Retinal pigment epithelial cell (primary cell): Measurements from ENCODE around the gene MS4A4E.

Experiments used
- DNase-seq: peaks from one replicate; pipeline ENCODE4 v3.0.0-alpha.2; 2010; ENCODE audit warnings: low read depth
- H3K4me3 ChIP-seq: 2 replicates; pipeline ENCODE4 v1.5.1; 2011; ENCODE audit warnings: mild to moderate bottlenecking, low read length, control low read depth, moderate library complexity
- TF ChIP-seq, protein P1 (sequence below): conservative IDR thresholded peaks from 2 replicates; pipeline ENCODE4 v1.5.1; 2011; ENCODE audit warnings: low read depth, low read length, control low read depth, inconsistent platforms

MS4A4E gene

GRCh38 chr11:60184824-60185511 lies 58.0 kb downstream of the MS4A4E start:
- TF ChIP-seq, protein P1, sequence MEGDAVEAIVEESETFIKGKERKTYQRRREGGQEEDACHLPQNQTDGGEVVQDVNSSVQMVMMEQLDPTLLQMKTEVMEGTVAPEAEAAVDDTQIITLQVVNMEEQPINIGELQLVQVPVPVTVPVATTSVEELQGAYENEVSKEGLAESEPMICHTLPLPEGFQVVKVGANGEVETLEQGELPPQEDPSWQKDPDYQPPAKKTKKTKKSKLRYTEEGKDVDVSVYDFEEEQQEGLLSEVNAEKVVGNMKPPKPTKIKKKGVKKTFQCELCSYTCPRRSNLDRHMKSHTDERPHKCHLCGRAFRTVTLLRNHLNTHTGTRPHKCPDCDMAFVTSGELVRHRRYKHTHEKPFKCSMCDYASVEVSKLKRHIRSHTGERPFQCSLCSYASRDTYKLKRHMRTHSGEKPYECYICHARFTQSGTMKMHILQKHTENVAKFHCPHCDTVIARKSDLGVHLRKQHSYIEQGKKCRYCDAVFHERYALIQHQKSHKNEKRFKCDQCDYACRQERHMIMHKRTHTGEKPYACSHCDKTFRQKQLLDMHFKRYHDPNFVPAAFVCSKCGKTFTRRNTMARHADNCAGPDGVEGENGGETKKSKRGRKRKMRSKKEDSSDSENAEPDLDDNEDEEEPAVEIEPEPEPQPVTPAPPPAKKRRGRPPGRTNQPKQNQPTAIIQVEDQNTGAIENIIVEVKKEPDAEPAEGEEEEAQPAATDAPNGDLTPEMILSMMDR = no peak
- H3K4me3 ChIP-seq = no peak overlapping the region
- no peak for DNase-seq

DNA sequence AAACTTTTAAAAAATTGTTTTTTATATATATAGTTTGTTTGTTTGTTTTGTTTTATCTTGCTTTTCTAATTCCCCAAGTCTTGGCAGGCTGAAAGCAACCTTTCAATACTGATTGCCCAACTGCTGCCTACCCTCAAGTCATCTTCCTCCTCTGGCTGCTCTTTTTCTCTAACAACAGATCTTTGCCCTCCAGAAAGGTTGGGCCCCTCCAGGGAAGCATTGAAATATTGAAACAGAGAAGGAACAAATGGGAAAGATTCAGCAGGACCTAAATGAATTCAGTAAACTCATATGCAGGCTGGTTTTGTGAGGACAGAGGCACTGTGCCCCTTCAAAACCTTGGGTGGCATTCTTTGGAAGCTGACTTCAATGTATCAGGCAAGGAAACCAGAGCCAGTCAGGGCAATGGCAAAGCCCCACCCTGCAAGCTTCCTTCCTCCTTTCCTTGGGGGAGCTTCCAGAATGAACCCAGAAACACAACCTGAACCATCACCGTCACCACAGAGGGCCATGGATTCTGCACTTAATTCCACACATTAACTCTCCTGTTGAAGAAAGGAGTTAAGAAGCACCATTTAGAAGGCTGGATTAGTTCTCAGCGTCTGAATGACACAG lies 59.2 kb downstream of the MS4A4E start:
- DNase-seq = no peak
- no peak overlapping the region for H3K4me3 ChIP-seq
- TF ChIP-seq, protein P1 = no peak

DNA sequence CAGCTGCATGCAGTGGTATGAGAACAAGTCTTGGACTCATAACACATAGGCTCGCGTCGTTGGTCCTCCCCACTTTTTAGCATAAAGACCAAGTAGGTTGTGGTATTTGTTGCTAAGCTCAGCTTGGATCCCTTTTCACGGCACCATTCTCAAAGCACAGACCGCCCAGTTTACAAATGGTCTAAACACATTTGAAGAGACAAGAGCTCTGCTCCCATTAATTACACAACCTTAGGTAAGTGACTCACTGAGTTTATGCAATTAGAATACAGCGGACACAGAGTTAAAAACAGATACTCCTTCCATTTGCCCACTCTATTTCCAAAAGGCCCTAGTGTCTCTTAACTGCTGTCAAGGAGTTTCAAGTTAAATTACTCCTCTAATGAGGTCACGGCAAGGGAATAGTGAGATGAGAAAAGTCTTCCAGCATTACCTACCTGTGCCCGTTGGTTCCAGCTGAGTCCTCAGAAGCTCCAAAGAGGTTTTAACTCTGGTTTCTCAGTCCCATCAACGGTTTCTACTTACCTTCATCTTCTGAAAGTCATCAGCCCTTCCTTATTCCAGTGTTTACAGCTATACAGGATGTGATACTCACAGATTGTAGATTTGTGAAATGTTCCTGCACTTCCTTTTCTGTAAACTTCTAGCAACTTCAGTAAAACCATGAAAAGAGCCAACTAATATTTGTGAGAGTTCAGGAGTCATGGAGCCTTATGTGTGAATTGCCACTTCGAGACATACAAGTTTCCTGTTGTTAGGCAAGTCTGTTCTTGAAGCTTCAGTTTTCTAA lies 60.2 kb downstream of the MS4A4E start, which contains the start of gene MS4A6A:
Gene MS4A6A (minus strand): TSS at position 543 of the 790 bp plus-strand sequence. CDS start 1,356 bp downstream, outside the sequence.
- no peak for DNase-seq
- no peak within 1 kb of the TSS for H3K4me3 ChIP-seq
- TF ChIP-seq, protein P1 = no peak

- no peak for DNase-seq
- no peak overlapping the region for H3K4me3 ChIP-seq
- TF ChIP-seq, protein P1 = no peak
These were observed 67.1 kb downstream of the MS4A4E start for GRCh38 chr11:60175860-60176275.

GRCh38 chr11:60172011-60172410 lies 70.9 kb downstream of the MS4A4E start:
- no peak for DNase-seq
- no peak overlapping the region for H3K4me3 ChIP-seq
- TF ChIP-seq, protein P1 = no peak

DNA sequence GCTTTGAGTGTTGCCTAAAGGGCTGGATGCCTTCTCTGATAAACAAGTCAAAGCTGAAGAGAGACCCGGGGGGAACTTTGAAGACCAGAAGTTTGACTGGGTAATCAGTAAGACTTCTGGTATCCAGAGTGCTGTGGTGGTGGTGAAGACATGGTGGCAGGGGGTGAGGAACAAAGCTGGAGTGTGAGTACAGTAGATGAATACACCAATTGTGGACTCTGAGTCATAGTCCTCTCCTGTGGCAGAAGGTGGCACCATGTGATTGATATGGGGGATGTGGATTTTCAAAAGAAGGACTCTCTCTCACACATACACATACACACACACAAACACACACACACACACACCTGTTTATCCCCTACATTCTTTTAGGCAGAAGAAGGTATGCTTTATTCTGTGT lies 72.4 kb downstream of the MS4A4E start:
- TF ChIP-seq, protein P1 = no peak
- H3K4me3 ChIP-seq = no peak overlapping the region

More for the DNA sequence above, 72.4 kb downstream of the MS4A4E start:
- DNase-seq = no peak
